EL (cell line): ENCODE results near the gene EIF6.
"Not testable (repeated sequence)": the region's sequence is repeated elsewhere in the genome, so short reads cannot be mapped to it uniquely, and the experiment has no call there.

Experiments used
- DNase-seq: peaks from one replicate; pipeline ENCODE4 v3.0.0-alpha.2; 2016

Gene EIF6

GRCh38 chr20:35277531-35278395 is 6.8 kb downstream of the EIF6 start, which contains the start of gene MMP24OS:
MMP24OS (minus strand) TSS chr20:35278122; CDS start chr20:35277929, 193 bp downstream.
- DNase-seq, result peak; percentile 91

- no peak for DNase-seq
These were observed 7.4 kb downstream of the EIF6 start for GRCh38 chr20:35277127-35277526.

DNA sequence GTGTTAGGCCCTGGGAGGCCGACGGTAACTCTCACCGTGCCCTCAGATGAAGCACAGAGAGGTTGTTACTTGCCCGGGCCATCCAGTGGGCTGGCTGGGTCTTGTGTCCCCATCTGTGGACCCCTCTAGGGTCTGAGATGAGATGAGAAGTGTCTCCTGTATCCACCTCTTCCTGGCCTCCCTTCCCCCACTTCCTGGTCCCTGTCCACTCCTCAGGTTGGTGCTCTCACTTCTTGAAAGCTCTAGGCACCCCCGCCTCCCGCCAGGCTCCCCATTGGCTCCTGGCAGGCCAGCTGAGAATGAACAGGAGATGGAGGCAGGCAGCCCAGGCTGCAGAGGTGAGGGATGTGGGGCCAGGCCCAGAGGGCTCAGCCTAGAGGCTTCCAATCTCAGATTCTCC is 8.2 kb downstream of the EIF6 start:
- DNase-seq, result no peak

DNA sequence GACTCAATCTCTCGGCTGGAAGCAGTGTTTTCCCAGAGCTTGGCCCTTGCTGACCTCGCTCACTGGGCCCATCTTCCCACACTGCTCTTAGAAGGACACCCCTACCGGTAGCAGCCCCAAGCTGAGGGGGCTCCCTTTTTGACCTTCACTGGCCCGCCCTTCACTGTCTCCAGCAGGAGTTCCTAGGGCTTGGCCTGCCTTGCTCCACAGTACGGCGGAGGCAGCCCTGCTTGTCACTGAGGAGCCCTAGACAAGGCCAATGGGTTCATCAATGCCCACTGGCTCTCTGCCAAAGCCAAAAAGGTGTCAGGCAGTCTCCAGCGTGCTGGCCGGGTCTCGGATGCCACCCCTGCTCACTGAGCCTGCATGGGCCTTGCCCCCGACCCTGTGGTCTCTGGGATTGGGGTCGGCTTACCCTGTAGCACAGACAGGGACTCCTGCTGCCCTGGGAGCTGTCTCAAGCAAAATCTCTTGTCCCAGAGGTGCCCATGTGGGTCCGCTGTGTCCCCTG is 8.8 kb downstream of the EIF6 start:
- no peak for DNase-seq

DNA sequence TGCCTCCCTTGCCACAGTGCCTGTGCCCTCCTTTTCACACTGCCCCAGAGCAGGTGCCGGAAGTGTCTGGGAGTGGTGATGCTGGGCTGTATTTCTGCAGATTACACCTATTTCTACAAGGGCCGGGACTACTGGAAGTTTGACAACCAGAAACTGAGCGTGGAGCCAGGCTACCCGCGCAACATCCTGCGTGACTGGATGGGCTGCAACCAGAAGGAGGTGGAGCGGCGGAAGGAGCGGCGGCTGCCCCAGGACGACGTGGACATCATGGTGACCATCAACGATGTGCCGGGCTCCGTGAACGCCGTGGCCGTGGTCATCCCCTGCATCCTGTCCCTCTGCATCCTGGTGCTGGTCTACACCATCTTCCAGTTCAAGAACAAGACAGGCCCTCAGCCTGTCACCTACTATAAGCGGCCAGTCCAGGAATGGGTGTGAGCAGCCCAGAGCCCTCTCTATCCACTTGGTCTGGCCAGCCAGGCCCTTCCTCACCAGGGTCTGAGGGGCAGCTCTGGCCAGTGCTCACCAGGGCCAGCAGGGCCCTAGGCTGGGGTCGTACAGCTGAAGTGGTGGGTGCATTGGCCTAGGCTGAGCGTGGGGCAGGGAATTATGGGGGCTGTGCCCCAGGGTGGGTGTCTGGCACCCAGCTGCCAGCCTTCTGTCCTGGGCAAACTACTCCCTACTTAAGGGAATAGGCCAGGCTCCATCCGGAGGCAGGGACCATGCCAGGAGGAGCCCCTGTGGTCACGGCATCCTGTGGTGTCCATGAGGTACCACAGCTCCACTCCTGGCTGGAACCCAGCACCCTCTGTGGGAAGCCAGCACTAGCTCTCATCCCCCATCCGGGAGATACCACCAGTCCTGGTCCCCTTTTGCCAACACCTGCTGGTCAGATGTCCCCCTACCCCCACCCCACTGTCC is 10.1 kb downstream of the EIF6 start:
- DNase-seq, result no peak

- DNase-seq, result no peak
These were observed 11.0 kb downstream of the EIF6 start for GRCh38 chr20:35273449-35274171.

GRCh38 chr20:35271904-35272303 is 12.7 kb downstream of the EIF6 start:
- peak; percentile 60 for DNase-seq

GRCh38 chr20:35271073-35271882 is 13.3 kb downstream of the EIF6 start:
- no peak for DNase-seq

GRCh38 chr20:35270021-35270902 is 14.3 kb downstream of the EIF6 start:
- DNase-seq, result no peak

DNA sequence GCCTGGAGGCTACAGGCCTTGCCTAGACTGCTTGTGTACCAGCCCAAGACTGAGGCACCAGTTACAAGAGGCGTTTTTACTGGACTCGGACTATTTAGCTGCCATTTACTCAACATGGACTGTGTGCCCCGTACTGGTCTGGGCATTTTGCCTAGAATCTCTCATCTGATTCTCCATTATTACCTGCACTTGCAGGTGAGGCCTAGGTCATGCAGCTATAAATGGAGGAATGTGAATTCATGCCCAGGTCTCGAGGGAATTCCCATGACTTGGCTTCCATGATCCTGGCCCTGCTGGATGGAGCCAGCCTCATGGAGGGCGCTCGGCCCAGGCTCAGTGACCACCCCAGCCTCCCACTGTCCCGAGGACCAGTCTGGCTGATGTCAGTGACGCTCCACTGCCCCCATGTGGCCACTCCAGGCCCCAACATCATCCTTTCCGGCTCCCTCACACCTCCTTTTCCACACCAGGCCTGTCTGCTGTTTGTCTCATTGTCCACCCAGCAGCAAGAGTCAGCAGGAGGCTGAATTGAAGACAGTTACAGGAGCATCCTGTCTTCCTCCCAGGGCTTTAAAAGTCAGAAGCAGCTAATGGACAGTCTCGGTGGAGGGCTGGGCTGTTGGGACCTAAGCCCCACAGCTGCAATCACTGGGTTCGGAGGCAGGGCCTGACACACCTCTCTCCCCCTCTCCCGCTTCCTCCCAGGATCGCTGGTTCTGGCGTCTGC is 15.4 kb downstream of the EIF6 start:
- DNase-seq, result peak; percentile 75

GRCh38 chr20:35267092-35267491 is 17.5 kb downstream of the EIF6 start:
- no peak for DNase-seq

DNA sequence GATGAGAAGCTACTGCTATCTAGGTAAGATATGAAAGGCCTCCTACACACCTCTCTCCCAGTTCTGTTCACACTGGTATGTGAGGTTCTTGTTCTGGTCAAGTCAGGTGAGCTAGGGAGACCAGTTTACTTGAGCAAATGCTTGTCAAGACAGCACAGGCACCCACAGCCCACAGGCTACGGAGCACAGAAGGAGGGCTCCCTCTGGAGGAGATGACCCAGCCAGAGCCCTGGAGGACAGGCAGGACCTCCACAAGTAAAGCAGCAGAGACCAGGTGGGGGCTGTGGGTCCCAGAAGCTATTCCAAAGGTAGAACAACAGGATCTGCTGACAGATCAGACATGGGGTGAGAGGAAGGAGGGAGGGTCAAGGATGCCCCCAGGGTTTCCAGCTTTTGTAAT is 19.8 kb downstream of the EIF6 start:
- peak; percentile 48 for DNase-seq

- DNase-seq, result no peak
These were observed 20.8 kb downstream of the EIF6 start for GRCh38 chr20:35263532-35264341.

- DNase-seq, result peak; percentile 84
These were observed 21.6 kb downstream of the EIF6 start for GRCh38 chr20:35262731-35263531.

DNA sequence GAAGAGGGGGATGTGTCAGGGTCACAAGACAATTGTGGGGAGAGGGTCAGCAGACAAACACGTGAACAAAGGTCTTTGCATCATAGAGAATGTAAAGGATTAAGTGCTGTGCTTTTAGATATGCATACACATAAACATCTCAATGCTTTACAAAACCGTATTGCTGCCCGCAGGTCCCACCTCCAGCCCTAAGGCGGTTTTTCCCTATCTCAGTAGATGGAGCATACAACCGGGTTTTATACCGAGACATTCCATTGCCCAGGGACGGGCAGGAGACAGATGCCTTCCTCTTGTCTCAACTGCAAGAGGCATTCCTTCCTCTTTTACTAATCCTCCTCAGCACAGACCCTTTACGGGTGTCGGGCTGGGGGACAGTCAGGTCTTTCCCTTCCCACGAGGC is 22.3 kb downstream of the EIF6 start:
- DNase-seq, result not testable (repeated sequence)

GRCh38 chr20:35260426-35260825 is 24.1 kb downstream of the EIF6 start:
- DNase-seq, result no peak

GRCh38 chr20:35257175-35257909 is 27.2 kb downstream of the EIF6 start:
- DNase-seq, result peak; percentile 56
